H54 (cell line): ENCODE data around the gene TEAD1.

Source experiments
- DNase-seq: peaks from one replicate; pipeline ENCODE4 v3.0.0; 2011; ENCODE audit warnings: low spot score, mixed read lengths; ENCODE audit not compliant: insufficient read length
- FAIRE-seq: peaks from 3 replicates; lab custom pipeline; 2011; peaks lifted over from hg19 to GRCh38; lab: Jason Lieb, UNC
- POLR2A ChIP-seq: IDR thresholded peaks from 2 replicates; pipeline ENCODE4 v1.6.1; 2011; ENCODE audit warnings: low read depth, mild to moderate bottlenecking, low read length

The TEAD1 gene

GRCh38 chr11:12684816-12685215, 10.6 kb downstream of the TEAD1 start:
- no peak for DNase-seq

GRCh38 chr11:12685229-12685628, 11.0 kb downstream of the TEAD1 start:
- FAIRE-seq (no peak), DNase-seq (no peak)
- no peak for TF ChIP-seq POLR2A

More at GRCh38 chr11:12684816-12685215, 10.6 kb downstream of the TEAD1 start:
- FAIRE-seq, result no peak
- no peak for TF ChIP-seq POLR2A

DNA sequence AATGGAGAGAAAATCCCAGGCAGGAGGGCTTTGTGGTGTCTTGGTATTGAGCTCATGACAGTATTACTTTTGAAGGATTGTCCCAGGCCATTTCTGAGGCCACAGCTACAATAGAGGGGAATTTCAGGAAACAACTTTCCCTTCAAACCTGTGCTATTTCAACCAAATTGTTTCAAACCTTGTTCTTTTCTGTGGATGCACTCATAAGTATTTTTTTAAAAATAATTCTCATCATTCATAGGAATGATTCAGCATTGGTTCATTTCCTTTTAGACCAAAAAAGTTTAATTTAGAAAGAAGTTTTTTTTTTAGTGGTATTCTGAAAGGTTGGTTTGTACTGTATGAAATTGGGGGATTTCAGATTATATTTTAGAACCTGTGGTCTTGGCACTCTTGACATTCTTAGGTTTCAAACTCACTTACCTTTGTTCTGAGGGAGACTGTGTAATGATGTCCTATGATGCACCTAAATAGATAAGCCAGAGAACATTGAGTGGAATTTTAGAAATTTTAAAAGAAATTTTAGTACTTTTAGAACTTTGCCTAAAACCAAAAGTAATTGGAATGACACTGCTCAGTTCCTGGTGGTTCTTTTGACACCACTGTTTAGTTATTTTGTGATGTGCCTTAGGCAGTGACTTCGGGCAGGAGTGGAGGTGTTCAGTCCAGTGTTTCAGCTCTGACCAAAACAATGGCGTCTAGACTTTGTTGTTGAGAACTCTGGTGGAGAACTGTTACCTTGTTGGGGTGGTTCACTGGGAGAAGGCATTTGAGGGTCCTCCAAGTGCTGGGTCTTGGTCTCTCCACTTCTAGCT, 12.2 kb downstream of the TEAD1 start:
- no peak for DNase-seq
- TF ChIP-seq POLR2A, result no peak
- no peak for FAIRE-seq

GRCh38 chr11:12687216-12687623, 13.0 kb downstream of the TEAD1 start:
- FAIRE-seq, result no peak
- DNase-seq, result no peak
- TF ChIP-seq POLR2A, result no peak

- DNase-seq (no peak), FAIRE-seq (no peak)
- TF ChIP-seq POLR2A, result no peak
Observed at GRCh38 chr11:12687740-12688139, 13.5 kb downstream of the TEAD1 start.

DNA sequence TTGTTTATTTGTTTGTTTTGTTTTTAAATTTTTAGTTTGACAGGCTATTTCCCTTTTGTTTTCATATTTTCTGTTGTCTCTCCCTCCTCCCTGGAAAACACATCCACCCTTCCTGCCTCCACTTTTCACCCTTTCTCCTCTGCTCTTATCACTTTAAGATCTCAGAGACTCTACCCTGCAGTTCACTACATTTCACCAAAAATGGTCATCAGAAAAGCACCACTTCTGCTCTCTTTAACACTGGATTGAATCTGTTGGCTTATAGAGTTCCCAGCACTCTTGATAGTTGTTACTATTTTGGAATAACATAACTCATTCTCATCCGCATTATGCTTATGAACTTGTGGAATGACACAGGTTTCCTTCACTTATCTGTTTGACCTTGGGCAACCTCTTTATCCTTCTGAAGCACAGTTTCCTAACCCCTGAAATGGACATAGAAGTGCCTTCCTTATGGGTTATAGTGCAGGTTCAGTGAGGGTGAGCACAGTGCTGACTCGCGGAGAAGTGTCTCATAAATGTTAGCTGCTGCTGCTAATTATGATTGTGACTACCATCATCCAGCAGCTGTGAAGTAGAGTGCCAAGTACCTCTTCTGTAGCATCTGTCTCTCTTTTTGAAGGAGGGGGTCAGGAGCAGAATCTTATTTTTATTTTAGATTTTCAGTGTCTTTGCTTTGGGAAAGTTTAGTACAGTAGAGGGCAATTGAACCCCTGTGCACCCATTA, 15.0 kb downstream of the TEAD1 start:
- DNase-seq (no peak), FAIRE-seq (no peak)
- TF ChIP-seq POLR2A, result no peak

DNA sequence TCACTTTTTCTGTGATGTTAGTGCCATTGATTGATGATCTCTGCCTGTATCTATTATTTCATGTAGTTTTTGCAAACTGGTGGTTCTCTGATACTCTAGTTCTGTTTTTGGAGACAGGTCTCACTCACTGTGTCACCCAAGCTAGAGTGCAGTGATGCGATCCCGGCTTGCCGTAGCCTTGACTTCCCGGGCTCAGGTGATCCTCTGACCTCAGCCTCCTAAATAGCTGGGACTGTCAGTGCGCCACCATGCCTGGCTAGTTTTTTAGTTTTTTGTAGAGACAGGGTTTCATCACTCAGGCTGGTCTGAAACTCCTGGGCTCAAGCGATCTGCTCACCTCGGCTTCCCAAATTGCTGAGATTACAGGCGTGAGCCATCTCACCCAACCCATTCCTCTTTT, 16.4 kb downstream of the TEAD1 start:
- no peak for DNase-seq
- no peak for TF ChIP-seq POLR2A
- FAIRE-seq, result no peak

- DNase-seq (no peak), FAIRE-seq (no peak)
- TF ChIP-seq POLR2A, result no peak
Observed at GRCh38 chr11:12691473-12691872, 17.3 kb downstream of the TEAD1 start.

GRCh38 chr11:12692229-12693075, 18.2 kb downstream of the TEAD1 start:
- FAIRE-seq (peak; percentile 15), DNase-seq (no peak)
- no peak for TF ChIP-seq POLR2A

- no peak for TF ChIP-seq POLR2A
- FAIRE-seq (no peak), DNase-seq (no peak)
Observed at GRCh38 chr11:12693094-12693478, 18.9 kb downstream of the TEAD1 start.

DNA sequence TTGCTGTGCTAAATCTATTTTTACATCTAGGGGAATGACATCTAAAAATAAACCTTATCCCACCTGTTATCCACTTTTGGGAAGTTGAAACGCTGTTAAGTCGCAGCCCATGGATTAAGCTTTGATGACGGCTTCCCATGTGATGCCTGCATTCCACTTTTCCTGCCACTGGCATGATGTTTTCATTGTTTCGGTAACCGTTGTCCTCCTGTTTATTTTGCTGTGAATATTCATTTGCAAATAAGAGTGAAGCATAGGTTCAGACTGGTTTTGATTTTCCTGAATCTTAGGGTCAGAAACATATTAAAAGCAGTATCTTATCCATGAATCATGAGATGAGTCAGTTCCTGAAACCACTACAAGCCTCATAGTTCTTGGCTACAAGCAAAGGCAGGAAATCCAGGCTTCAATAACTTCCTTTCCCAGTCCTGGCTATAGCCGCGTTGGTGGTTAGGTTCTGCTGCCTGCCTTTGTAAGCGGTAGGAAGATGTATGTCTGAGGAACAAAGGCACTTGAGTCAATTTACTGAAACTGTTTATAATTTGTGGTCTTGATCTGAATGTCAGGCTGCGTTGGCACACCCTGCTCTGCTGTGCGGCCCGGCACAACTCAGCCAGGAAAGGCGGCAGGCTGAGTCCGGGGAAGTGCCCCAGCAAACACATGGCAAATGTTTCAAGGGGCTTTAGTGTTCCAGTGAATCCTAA, 19.4 kb downstream of the TEAD1 start:
- no peak for TF ChIP-seq POLR2A
- FAIRE-seq (peak; percentile 89), DNase-seq (no peak)

DNA sequence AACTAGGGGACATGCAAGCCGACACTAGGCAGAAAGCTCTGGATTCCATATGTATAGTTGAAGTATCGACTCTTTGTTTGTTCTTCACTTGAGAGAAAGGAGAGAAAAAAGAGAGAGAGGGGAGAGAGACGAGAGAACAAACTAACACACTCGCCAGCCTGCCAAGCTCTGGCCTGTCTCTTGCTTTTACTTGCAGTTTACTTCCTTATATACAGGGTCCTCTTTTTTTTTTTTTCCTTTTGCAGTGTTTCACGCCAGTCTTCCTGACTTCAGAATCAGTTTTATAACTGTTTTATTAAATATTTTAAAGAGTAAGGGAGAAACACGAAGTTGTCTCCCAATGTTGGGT, 19.9 kb downstream of the TEAD1 start:
- no peak for DNase-seq
- no peak for FAIRE-seq
- no peak for TF ChIP-seq POLR2A

GRCh38 chr11:12695221-12695794, 21.1 kb downstream of the TEAD1 start:
- FAIRE-seq, result no peak
- TF ChIP-seq POLR2A, result no peak
- DNase-seq, result no peak
